Measurements from ENCODE around the gene PAPPA.

PAPPA gene

GRCh38 chr9:116278326-116278725 lies 124.7 kb downstream of the PAPPA start:
- DNase-seq, result no peak

DNA sequence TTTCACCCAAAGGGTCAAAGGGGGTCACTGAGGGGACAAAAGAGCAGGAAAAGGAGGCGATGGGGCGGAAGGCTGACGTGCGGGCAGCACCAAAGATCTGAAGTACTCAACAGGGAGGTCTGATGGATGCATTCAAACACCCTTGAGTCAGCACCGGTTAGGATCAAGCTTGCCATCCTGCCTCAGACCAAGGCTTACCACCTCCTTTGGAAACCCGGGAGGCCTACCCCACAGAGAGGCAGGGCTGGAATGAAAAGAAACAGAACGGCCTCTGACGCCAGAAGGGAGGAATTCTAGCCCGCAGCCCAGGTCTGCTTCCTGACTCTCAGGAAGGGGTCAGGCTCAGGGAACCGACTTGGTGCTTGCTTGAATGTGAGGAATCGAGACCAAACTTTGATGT lies 125.6 kb downstream of the PAPPA start:
- DNase-seq, result no peak

DNA sequence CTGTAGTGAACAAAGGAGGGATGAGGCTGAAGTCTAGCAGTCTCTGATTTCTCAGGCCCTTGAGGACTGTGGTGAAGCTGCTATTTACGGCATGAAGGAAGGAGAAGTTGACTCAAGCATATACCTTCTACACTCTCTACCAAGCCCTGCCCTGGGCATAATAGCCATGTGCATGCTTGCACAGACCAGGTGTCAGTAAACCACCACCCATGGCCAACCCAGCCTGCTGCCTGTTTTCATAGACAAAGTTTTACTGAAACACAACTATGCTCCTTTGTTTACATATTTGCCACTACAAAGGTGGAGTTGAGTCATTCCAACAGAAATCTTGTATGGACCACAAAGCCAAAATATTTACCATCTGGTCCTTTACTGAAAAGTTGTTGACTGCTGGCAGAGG lies 126.9 kb downstream of the PAPPA start:
- DNase-seq, result no peak

DNA sequence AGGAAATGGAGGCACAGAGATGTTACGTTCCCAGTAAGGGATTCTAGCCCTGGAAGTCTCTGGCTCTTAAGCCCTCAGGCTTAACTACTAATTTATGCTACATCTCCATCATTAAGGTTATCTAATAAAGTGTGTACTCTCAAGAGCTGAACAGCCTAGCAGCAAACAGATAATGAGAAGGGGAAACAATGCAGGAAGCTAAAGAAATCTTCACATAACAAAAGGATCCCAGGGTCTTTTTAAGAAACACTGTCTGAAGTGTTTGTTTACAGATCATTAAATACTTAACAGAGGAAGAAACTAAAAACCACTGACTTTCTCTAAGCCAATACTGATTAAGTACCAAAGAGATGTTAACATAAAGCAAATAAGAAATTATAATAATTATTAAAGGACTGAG lies 129.0 kb downstream of the PAPPA start:
- DNase-seq, result no peak

DNA sequence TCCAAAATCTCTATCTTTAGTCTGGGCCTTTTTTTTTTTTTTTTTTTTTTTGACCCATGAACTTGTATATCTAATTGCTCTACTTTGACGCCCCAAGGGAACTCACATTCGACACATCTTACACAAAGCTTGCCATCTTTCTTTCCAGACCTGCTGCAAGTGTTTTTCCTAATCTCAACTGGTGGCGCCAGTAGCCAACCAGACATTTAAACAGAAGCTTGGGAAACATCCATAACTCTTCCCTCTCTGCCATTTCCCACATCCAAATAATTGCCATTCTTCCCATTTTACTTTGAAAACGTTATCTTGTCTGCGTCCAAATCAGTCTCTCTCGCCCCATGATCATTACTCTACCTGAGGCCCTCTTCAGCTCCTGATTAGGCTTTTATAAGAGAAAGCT lies 130.9 kb downstream of the PAPPA start:
- no peak for DNase-seq

DNA sequence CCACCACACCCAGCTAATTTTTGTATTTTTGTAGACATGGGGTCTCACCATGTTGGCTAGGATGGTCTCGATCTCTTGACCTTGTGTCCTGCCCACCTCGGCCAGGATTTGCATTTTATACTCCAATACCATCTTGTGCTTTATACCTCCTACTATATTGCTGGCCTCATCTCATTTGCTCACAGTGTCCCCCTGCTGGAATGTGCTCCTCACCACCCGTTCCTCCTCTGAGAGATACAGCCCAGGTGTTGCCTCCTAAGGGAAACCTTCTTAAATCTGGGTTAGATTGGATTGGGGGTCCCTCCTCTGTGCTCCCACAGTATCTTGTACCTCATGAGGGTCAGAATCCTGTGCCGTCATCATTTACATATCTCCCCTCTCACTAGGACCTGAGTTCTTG lies 131.7 kb downstream of the PAPPA start:
- no peak for DNase-seq

DNA sequence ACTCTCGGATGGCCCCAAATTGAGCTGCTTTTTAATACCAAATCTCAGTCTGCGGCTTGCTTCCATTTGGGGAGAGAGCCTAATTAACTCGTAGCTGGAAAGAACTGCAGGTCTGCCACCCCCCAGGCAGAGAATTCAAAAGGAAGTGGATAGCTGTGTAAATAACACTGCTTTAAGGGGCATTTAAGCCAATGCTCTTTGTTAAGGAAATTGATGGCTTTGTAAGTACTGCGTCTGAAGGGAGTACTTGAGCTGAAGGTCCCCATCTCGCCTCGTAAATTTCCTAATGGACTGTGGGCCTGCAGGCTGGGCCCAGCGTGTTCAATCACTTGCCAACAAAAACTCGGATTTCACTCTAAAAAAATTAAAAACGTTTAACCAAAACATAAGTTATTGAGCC lies 132.7 kb downstream of the PAPPA start:
- no peak for DNase-seq

DNA sequence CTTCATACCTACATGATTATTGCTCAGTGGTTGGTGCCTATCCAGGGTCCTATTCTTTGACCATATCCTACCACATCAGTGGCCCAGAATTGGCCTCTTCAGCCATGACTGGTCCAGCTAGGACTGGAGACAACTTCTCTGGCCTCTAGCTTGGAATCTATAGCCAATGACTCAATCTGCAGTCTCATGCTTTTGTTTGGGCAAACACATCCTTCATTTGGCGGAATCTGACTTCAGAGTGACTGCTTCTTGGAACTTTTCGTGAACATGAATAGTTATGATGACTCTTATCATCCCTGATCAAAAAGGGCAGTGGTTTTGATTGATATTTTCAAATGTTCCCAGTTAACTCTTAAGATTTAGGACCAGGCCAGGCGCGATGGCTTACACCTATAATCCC lies 134.1 kb downstream of the PAPPA start:
- DNase-seq, result no peak

DNA sequence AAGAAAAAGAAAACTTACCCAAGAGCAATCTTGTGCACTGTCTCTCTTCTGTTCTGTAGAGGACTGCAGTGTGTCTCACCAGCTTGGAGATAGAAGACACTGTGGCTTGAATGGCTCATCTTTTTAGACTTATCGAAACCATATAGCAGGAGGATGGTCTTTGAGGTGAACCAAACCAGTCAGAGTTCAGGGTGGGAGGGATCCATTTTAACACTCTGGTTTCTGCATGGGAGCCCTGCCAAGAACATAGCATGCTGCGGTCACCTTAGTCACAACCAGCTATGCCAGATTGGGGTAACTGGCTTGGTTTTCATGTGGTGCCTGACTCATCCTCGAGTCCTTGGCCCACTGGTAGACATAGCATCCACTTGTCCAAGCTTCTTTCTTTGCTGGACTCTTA lies 135.1 kb downstream of the PAPPA start:
- DNase-seq, result no peak

GRCh38 chr9:116297346-116297745 lies 143.8 kb downstream of the PAPPA start:
- no peak for DNase-seq

DNA sequence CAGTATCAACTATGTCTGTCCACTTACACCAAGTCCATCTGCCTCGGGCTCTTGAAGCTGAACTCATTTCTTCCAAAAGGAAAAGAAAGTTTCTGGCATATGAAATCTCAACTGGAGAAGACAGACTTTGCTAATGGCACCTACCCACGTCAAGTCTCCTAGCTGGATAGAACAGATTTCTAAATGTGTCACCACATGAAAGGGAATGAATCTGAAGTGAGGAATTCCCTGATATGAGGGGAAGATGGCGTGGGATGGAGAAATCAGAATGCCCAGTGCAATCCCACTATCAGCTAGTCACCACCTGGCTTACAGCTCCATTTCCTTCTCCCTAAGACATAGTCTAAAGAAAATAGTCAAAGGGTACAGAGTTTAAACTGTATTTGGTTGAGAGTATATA lies 144.7 kb downstream of the PAPPA start:
- DNase-seq, result no peak

- no peak for DNase-seq
These were observed 145.3 kb downstream of the PAPPA start for GRCh38 chr9:116298878-116299391.

DNA sequence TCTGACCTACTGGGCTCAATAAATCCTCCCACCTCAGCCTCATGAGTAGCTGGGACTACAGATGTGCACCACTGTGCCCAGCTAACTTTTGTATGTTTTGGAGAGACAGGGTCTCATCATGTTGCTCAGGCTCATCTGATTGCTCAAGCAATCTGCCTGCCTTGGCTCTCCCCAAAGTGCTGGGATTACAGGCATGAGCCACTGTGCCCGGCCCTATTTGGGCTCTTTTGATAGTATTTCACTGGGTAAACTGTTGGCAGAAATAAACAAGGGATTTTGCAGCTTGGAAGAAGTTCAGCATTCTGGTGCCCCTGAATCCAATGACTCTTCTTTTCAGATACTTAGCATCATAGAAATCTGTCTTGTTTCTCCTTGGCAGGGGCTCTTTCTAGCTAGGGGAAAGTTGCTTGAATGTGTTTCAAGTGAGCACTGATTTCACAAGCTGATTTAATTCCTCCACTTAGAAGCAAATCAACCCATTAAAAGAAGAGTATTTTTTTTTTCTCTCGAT lies 146.8 kb downstream of the PAPPA start:
- DNase-seq, result no peak

DNA sequence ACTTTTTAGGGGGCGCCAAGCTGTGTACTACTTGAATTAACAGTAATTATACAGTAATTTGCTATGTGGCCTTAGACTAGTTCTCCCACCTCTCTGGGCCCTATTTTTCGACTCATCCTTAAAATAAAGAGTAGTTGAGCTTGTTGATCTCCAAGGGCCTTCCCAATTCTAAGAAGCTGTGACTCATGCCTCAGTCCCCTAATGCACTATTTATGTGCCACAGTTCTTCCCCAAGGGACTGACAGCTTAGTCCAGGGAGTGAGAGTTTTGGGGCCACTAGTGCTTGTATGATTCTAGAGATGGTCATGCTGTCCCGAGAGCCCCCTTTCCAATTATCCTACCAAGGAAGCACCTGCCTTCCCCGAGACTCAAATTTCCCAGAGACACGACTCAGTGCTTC lies 149.7 kb downstream of the PAPPA start:
- no peak for DNase-seq

DNA sequence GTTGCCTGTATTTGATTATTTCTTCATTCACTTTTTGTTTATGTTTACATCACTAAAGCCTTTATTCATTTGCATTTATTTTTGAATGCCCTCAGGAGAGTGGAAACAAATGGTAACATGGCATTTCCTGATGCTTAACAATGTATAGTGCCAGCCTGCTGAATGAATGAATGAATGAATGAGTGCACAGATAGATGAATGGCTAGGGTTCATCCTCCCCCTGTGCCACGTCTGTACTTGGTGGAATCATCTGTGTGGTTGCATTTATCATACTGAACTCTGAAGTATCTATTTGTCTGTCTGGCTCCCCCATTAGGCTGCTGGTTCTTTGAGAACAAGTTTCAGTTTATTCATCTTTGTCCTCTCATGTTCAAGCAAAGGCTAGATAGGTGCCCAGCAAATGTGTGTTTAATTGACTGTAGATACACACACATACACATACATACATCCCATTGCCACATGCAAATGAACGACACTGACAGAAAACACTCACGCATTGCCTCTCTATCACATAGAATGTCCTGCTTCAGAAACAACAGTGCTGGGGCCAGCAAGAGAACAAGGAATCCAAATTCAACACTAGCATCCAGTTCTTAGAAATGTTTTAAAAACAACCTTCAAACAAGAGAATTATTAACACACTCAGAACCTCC lies 150.4 kb downstream of the PAPPA start:
- DNase-seq, result no peak

DNA sequence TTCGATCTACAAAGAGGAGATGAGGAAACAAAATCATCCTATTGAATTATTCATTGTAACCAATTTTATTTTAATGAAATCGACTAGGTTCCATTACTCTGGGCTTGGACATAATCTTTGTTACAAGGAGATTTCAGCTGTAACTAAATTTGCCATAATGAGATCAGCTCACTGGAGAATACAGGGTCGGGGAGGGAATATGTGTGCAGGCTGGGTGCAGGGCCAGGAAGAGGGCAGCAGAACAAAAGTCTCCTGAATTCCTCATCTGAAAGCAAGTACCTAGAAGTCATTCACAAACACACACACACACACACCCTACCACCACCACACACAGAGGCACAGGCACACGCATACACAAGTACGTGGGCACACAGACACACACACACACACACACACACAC lies 151.2 kb downstream of the PAPPA start:
- no peak for DNase-seq

- DNase-seq, result no peak
These were observed 154.5 kb downstream of the PAPPA start for GRCh38 chr9:116308076-116308475.

DNA sequence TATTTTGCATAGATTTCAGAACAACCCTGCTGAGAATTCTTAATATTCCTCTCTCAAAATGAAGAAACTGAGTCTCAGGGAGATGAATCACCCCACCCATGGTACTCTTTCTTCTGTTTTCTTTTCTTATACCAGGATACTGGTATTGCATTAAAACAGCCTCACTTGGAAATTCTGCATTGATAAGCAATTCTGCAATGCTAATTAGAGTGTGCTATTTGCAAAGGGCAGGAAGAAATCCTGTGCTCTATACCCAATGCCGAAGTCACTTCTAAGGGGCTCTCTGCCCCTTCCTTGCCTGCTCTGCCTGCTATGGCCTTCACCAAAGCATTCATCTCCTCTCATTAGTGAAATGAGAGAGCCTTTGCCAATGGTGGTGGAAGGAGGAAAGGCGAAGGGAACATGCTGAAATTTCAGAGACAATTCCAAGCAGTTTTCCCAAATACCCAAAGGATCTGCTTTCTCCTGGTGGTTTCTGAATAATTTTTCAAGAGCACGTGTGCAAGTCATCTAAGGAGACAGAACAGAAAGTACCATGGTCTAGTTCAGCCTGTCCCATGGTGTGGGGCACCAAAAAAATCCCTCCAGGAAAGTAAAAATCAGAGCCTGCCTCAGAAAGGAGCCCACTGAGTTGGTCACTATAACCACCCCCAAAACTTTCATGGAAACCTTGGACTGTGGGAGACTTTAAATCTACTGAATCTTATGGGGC lies 156.5 kb downstream of the PAPPA start:
- DNase-seq, result no peak

DNA sequence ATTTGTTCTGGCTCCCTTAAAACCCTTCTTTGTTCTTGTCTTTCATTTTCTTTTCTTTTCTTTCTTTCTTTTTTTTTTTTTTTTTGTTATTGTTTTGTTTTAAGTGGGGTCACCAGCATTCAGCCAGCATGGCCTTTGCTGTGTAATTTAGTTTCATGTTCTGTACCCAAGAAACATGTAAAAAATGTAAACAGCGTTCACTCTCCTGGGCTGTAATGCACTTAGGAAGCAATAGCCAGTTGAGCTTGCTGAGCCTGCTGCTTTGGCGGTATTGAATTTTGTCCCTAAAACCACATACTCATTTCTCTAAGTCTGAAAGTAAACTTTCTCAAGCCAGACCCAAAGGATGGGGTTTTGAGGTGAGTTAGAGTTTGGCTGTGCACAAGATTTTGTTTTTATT lies 158.6 kb downstream of the PAPPA start:
- no peak for DNase-seq

DNA sequence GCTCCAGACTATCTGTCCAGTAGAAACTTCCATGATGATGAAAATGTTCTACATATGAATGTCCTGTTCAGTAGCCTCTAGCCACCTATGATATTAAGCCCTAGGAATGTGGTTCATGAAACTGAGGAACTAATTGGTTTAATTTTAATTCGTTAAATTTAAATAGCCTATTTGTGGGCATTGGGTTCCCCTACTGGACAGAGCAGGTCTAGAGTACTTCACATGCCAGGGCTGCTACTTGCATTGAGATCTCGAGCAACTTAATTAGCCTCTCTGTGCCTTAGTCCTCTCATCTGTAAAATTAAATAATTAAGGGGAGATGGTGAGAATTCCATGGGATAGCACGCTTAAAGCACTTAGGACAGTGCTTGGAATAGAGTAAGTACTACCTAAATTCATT lies 160.0 kb downstream of the PAPPA start:
- no peak for DNase-seq

GRCh38 chr9:116316246-116316645 lies 162.7 kb downstream of the PAPPA start:
- no peak for DNase-seq

DNA sequence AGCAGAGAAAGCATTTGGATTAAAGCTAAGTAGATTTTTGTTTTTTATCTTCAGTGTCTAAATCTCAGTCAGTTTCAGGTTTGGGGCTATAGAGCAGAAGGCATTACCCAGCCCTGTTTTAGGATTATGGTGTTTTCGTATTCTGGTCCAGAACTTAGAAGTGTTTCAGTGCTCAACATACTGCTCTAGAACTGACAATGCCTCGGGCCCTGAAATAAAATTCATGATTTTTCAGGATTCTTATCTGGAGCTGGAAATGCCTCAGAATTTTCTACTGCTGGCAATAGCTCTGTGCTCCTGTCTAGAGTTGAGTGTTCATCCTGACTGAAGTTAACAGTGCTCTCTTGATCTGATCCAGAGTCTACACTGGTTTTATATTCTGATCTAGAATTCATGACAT lies 163.9 kb downstream of the PAPPA start:
- no peak for DNase-seq

GRCh38 chr9:116318468-116319374 lies 165.1 kb downstream of the PAPPA start:
- DNase-seq, result no peak

DNA sequence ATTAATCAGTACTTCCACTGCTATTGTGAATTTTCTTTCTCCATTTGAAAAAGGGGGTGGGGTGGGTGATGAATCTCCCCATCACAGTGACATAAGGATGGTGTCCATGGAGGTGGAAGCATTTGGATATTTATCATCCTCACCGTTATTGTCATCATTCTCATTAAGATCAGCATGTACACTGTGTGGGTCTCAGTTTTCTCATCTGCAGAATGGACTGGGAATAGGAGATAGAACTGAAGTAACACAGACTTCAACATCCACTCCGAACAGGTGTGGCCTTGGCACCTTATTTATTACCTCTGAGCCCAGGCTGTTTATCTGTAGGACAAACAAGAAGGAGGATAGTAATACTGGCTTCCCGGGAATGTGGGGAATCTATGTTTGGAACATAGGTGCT lies 165.9 kb downstream of the PAPPA start:
- DNase-seq, result no peak
